B cell (primary cell): Measurements from ENCODE around the gene STOX2.

Source experiments
- EZH2 ChIP-seq: IDR thresholded peaks from 2 replicates; pipeline ENCODE4 v1.6.1; 2012; ENCODE audit warnings: borderline replicate concordance, low read depth, mild to moderate bottlenecking, moderate library complexity, low read length; ENCODE audit not compliant: insufficient read depth, poor library complexity, severe bottlenecking
- TF ChIP-seq, protein P1 (sequence below): fragments of 200-600 bp; IDR thresholded peaks from one replicate; pipeline ENCODE4 v1.8.0; 2022; ENCODE audit warnings: antibody characterized with exemption, mild to moderate bottlenecking

DNA sequence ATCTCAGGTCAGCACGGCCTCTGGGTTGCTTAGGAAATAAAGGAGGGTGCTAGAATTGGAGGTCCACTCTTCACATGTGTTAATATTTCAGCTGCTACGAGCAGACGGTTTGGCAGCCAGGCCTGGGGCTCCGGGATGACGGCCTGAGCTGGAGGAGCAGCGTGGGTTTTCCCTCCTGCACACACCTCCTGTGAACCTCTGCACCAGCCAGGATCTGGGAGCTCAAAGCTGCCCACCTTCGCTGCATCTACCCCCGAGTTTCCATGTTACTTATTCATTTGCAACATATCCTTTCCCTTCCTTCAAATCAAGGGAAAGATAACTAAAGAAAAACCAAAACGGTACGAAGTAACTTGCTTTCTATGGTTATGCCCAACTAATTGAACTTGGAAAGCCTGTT, 13.6 kb downstream of the STOX2 start:
- TF ChIP-seq, protein P1, sequence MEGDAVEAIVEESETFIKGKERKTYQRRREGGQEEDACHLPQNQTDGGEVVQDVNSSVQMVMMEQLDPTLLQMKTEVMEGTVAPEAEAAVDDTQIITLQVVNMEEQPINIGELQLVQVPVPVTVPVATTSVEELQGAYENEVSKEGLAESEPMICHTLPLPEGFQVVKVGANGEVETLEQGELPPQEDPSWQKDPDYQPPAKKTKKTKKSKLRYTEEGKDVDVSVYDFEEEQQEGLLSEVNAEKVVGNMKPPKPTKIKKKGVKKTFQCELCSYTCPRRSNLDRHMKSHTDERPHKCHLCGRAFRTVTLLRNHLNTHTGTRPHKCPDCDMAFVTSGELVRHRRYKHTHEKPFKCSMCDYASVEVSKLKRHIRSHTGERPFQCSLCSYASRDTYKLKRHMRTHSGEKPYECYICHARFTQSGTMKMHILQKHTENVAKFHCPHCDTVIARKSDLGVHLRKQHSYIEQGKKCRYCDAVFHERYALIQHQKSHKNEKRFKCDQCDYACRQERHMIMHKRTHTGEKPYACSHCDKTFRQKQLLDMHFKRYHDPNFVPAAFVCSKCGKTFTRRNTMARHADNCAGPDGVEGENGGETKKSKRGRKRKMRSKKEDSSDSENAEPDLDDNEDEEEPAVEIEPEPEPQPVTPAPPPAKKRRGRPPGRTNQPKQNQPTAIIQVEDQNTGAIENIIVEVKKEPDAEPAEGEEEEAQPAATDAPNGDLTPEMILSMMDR, result no peak
- no peak for TF ChIP-seq EZH2
